GM12872 (cell line): ENCODE data around the gene GRID1.

ENCODE experiments used
- TF ChIP-seq, protein P1 (sequence below): IDR thresholded peaks from 3 replicates; pipeline ENCODE4 v1.5.1; 2011; ENCODE audit warnings: low read depth, mild to moderate bottlenecking, low read length, moderate library complexity; ENCODE audit not compliant: insufficient read depth

The GRID1 gene

DNA sequence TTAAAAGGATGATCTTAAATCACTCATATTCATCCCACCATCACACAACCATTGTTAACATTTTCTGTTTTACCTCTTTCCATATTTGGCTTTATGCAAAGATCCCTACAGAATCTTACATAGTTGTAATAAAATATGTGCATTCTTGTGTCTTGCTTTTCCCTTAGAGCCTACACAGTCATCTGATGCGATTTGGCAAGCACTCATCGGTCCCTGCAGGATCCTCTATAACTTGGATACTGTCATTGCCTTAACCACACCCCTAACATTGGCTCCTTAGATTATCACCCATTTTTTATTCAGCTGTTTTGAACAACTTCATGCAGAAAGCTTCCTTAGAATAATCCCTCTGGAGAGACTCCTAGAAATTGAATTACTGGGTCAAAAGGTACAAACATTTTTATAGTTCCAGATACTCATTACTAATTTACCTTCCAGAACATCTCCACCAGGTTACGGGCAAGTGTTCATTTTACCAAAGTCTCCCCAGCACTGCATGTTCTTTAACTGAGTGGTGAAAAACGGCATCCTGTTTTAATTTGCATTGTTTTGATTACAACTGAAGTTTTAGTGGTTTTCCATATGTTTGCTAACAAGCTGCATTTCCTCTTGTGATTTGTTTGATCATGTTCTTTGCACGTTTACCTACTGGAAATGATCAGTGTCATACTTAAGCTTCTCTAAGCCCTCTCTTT, 268.3 kb downstream of the GRID1 start:
- TF ChIP-seq, protein P1, sequence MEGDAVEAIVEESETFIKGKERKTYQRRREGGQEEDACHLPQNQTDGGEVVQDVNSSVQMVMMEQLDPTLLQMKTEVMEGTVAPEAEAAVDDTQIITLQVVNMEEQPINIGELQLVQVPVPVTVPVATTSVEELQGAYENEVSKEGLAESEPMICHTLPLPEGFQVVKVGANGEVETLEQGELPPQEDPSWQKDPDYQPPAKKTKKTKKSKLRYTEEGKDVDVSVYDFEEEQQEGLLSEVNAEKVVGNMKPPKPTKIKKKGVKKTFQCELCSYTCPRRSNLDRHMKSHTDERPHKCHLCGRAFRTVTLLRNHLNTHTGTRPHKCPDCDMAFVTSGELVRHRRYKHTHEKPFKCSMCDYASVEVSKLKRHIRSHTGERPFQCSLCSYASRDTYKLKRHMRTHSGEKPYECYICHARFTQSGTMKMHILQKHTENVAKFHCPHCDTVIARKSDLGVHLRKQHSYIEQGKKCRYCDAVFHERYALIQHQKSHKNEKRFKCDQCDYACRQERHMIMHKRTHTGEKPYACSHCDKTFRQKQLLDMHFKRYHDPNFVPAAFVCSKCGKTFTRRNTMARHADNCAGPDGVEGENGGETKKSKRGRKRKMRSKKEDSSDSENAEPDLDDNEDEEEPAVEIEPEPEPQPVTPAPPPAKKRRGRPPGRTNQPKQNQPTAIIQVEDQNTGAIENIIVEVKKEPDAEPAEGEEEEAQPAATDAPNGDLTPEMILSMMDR: no peak

DNA sequence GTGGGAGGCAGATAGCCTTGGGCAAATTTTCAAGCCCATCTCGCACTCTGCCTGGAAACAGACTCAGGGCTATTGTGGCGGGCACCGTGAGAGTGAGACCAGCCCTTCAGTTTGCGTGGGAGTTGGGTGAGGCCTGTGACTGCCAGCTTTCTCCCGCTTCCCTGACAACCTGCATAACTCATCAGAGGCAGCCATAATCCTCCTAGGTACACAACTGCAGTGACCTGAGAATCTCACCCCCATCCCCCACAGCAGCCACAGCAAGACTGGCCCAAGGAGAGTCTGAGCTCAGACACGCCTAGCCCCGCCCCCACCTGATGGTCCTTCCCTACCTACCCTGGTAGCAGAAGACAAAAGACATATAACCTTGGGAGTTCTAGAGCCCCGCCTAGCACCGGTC, 275.4 kb downstream of the GRID1 start:
- TF ChIP-seq, protein P1: no peak

DNA sequence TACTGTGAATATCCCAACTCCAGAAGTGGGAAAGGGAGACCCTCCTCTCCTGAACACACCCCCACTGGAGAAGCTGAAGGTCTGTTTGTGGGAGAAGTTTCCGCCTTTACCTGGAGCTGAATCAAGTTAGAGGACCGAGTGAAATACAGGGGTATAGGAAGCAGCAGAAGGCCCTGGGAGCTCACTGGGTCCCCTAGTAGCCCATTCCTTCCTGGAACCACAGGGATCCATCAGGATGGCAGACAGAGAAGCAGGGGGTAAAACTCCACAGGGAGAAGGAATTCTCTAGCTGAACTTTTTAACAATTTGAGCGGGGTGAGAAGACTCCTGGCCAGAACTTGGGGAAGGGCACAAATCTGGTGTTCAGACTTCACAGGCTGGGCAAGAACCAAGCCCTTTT, 275.8 kb downstream of the GRID1 start:
- TF ChIP-seq, protein P1: no peak

DNA sequence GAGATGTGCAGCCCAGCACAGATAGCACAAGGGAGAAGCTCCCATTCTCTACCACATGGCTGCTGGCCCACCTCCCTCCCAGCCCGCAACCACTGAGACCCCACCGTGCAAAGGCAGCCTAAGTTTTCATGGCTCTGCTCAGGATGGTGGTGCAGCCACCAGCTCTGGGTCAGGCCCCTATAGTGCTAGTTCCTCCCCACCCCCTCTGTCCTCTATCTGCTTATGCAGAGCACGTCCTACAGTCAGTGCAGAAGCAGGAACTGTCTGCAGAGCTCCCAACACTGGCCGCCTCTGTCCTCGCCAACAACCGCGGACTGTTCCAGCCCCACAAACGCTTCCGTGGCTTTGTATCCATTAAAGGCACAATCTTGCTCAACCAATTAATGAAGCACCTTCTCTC, 278.9 kb downstream of the GRID1 start:
- TF ChIP-seq, protein P1: no peak

DNA sequence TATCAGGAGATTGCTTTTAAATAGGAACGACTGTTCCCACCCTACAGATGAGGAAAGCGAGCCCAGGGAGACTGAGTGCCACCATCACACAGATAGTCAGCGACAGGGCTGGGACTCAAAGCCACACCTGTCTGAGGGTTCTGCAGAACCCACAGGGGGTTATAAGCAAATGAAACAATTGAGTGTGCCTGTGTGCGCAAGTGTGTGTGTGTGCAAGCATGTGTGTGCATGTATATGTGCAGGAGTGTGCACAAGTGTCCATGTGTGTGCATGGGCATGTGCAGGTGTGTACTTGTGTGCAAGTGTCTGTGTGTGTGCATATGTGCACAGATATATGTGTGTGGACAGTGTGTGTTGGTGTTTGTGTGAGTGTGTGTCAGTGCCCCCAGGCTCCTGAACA, 280.2 kb downstream of the GRID1 start:
- TF ChIP-seq, protein P1: no peak

DNA sequence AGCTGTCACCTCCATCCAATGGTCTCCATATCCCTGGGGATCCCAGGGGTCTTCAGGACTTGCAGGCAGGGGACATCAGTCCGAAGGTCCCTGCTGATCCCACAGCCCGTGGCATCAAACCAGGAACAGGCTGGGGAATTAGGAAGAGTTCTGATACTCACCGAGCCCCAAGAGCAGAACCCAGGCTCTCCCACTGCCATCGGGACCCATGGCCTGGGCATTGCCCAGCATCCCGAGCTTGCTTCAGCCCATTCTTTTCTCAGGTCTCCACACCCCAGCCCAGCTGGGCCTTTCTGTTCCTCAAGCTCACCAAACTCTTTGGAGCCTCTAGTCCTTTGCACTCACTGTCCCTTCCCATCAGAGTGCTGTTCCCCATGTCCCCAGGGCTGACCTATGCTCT, 280.9 kb downstream of the GRID1 start:
- TF ChIP-seq, protein P1: no peak

DNA sequence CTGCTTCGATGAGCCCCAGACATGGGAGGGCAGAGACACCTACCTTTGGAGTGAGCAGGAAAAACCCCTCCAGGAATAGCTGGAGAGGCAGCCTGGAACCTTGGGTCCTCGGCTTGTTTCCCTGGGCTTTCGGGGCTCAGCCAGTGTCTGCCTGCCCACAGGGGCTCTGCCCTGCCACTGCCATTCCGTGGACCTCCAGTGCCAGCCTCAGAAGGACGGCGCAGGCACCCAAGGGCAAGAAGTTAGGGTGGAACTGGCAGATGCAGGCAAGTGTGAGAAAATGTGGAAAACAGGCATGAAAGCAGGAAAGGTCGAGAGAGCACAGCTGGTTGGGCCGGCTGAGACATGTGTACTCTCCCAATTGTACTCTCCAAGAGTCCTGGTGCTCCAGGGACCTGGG, 281.5 kb downstream of the GRID1 start:
- TF ChIP-seq, protein P1: no peak
